ENCODE results near the gene REV3L. TPM values are rescaled to one million over a fixed set of nuclear protein-coding genes. Genes with fewer than 3 reads are reported as not detected.

The REV3L gene
- total and polyA plus RNA-seq, 2 of the 13 experiments (the other 11 are each of a cell fraction or from before 2014, with no cell fraction given): 12.8 to 31.3 TPM

DNA sequence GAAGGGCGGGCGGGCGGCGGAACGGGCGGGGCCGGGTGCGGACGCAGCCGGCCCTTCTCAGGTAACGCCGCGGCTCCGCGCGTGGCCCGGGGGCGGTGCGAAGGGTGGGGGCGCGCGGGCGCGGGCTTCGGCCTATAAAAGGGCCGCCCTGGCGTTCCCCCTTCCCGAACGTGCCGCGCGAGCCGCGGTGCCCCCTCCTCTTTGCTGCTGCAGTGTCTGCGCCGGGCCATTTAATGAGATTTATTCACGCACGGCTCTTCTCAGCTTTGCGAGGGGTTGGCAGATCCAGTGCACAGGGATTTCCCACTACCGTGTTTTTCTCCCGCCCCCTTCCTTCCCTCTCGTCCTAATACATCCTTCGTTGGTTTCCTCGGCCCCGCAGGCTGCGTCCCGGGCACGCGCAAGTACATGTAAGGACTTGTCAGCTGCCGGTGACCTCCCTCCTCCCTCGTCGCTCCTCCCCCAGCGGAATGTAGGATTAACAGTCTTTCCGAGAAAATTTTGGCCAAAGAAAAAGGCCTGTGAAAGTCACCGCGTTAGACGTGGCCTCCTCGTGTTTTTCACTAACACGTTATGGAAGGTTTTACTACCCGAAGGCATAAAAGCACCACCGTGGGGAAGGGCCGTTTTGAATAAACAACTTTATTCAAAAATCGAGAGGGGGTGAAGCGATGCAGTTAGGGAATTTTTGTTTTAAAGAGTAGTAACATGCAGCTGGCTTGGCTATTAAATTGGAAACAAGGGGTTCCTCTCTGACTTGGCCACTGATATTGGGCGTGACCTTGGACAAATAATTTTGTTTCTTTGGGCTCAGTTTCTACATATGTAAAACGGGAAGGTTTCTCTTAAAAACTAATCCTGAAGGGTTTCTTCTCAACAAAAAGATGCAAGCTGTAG lies 966 bp upstream of the REV3L start (continued):
- TF ChIP-seq, protein P1, sequence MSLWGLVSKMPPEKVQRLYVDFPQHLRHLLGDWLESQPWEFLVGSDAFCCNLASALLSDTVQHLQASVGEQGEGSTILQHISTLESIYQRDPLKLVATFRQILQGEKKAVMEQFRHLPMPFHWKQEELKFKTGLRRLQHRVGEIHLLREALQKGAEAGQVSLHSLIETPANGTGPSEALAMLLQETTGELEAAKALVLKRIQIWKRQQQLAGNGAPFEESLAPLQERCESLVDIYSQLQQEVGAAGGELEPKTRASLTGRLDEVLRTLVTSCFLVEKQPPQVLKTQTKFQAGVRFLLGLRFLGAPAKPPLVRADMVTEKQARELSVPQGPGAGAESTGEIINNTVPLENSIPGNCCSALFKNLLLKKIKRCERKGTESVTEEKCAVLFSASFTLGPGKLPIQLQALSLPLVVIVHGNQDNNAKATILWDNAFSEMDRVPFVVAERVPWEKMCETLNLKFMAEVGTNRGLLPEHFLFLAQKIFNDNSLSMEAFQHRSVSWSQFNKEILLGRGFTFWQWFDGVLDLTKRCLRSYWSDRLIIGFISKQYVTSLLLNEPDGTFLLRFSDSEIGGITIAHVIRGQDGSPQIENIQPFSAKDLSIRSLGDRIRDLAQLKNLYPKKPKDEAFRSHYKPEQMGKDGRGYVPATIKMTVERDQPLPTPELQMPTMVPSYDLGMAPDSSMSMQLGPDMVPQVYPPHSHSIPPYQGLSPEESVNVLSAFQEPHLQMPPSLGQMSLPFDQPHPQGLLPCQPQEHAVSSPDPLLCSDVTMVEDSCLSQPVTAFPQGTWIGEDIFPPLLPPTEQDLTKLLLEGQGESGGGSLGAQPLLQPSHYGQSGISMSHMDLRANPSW (CRISPR knock-in tag; IDR thresholded peaks at IDR 0.05; ENCODE audit: borderline replicate concordance): peak; percentile 35; the same call in 1 of the 2 replicates
- no peak for TF ChIP-seq POGZ (CRISPR knock-in tag; IDR thresholded peaks at IDR 0.05)
- TF ChIP-seq ZKSCAN5 (CRISPR knock-in tag; IDR thresholded peaks at IDR 0.05): 0 out of 2 replicates have a peak, but pooled peaks have one; percentile 65
- peak; percentile 90; the same call in 1 of the 2 replicates for TF ChIP-seq ZNF709 (CRISPR knock-in tag; IDR thresholded peaks at IDR 0.05)
- peak; percentile 6 for TF ChIP-seq RFXANK (CRISPR knock-in tag; IDR thresholded peaks at IDR 0.05)
- no peak; the same call in 1 of the 2 replicates for TF ChIP-seq ZNF563 (CRISPR knock-in tag; IDR thresholded peaks at IDR 0.05)
- peak; percentile 62 for TF ChIP-seq NR2F6 (IDR thresholded peaks at IDR 0.05)
- peak; percentile 27; the same call in 1 of the 2 replicates for TF ChIP-seq NR2F6 (CRISPR knock-in tag; IDR thresholded peaks at IDR 0.05)
- no peak for TF ChIP-seq EZH2 (conservative IDR thresholded peaks at IDR 0.05; ENCODE audit: low read depth, low read length)
- TF ChIP-seq ZBTB20 (CRISPR knock-in tag; IDR thresholded peaks at IDR 0.05; ENCODE audit: borderline replicate concordance, low read depth): peak; percentile 93; the same call in 1 of the 2 replicates
- TF ChIP-seq ZNF256 (CRISPR knock-in tag; conservative IDR thresholded peaks at IDR 0.05): 0 out of 2 replicates have a peak, but pooled peaks have one; percentile 40
- TF ChIP-seq SETDB1 (CRISPR knock-in tag; IDR thresholded peaks at IDR 0.05; ENCODE audit: borderline replicate concordance): no peak
- peak; percentile 85 for TF ChIP-seq BHLHE40 (IDR thresholded peaks at IDR 0.05; ENCODE audit: low read length)
- TF ChIP-seq ZBTB1 (CRISPR knock-in tag; IDR thresholded peaks at IDR 0.05; ENCODE audit: borderline replicate concordance): no peak
- TF ChIP-seq, protein P2, sequence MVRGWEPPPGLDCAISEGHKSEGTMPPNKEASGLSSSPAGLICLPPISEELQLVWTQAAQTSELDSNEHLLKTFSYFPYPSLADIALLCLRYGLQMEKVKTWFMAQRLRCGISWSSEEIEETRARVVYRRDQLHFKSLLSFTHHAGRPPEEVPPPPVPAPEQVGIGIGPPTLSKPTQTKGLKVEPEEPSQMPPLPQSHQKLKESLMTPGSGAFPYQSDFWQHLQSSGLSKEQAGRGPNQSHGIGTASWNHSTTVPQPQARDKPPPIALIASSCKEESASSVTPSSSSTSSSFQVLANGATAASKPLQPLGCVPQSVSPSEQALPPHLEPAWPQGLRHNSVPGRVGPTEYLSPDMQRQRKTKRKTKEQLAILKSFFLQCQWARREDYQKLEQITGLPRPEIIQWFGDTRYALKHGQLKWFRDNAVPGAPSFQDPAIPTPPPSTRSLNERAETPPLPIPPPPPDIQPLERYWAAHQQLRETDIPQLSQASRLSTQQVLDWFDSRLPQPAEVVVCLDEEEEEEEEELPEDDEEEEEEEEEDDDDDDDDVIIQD (CRISPR knock-in tag; IDR thresholded peaks at IDR 0.05; ENCODE audit: low read depth): peak; percentile 72; the same call in 1 of the 2 replicates
- peak; percentile 95 for TF ChIP-seq KLF12 (CRISPR knock-in tag; IDR thresholded peaks at IDR 0.05; ENCODE audit: borderline replicate concordance)
- TF ChIP-seq KAT7 (CRISPR knock-in tag; IDR thresholded peaks at IDR 0.05; ENCODE audit: borderline replicate concordance): peak; percentile 68; the same call in 1 of the 2 replicates
- TF ChIP-seq, protein P3, sequence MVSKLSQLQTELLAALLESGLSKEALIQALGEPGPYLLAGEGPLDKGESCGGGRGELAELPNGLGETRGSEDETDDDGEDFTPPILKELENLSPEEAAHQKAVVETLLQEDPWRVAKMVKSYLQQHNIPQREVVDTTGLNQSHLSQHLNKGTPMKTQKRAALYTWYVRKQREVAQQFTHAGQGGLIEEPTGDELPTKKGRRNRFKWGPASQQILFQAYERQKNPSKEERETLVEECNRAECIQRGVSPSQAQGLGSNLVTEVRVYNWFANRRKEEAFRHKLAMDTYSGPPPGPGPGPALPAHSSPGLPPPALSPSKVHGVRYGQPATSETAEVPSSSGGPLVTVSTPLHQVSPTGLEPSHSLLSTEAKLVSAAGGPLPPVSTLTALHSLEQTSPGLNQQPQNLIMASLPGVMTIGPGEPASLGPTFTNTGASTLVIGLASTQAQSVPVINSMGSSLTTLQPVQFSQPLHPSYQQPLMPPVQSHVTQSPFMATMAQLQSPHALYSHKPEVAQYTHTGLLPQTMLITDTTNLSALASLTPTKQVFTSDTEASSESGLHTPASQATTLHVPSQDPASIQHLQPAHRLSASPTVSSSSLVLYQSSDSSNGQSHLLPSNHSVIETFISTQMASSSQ (IDR thresholded peaks at IDR 0.05; ENCODE audit: low read depth): 0 out of 2 replicates have a peak, but pooled peaks have one; percentile 19
- TF ChIP-seq, protein P3 (CRISPR knock-in tag; IDR thresholded peaks at IDR 0.05; ENCODE audit: borderline replicate concordance): no peak
- peak; percentile 53; the same call in 1 of the 2 replicates for TF ChIP-seq CENPT (CRISPR knock-in tag; IDR thresholded peaks at IDR 0.05; ENCODE audit: low read depth)
- TF ChIP-seq ZSCAN9 (CRISPR knock-in tag; IDR thresholded peaks at IDR 0.05; ENCODE audit: borderline replicate concordance): peak; percentile 29

Data from HepG2 (cell line).